Fibroblast of skin of scalp (primary cell): ENCODE measurements around the gene RETSAT.
A peak's percentile ranks its signal among the peaks of the same experiment; 100 is the strongest.
"Not testable (repeated sequence)": the region's sequence is repeated elsewhere in the genome, so short reads cannot be mapped to it uniquely, and the experiment has no call there.

Source experiments
- DNase-seq: peaks from one replicate; pipeline ENCODE4 v3.0.0-alpha.2; 2013

RETSAT gene

DNA sequence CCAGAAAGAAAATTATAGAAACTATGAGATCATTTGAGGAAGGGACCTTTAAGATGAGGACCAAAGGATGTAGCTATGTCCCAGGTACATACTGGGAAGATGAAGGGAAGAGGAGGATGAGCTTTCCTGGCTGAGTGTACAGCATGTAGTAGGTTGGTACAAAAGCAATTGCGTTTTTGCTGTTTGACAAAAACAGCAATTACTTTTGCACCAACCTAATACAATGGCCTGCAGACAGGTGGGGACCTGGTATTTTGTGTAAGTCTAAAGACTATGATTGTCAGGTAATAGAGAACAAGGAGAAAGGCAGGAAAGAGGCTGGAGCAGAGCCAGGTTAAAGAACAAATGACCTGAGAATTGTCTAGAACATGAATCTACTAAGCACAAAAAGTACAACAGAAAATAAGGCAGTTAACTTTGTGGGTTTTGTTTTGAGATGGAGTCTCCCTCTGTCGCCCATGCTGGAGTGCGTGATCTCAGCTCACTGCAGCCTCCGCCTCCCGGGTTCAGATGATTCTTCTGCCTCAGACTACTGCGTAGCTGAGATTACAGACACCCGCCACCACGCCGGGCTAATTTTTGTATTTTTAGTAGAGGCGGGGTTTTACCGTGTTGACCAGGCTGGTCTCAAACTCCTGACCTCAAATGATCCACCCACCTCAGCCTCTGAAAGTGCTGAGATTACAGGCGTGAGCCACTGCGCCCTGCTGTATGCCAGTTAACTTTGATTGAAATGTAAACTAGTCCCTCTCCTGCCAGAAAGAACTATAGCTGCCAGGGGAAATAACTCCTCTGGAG, 23.3 kb downstream of the RETSAT start:
- DNase-seq, result no peak

DNA sequence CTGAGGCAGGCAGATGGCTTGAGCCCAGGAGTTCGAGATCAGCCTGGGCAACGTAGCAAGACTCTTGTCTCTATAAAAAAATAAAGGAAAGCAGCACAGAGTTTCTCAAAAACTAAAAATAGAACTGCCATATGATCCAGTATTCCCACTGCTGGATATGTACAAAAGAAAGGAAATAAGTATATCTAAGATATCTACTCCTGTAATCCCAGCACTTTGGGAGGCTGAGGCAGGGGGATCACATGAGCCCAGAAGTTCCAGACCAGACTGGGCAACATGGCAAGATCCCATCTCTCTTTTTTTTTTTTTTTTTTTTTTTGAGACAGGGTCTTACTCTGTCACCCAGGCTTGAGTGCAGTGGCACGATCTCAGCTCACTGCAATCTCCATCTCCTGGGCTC, 24.6 kb downstream of the RETSAT start:
- not testable (repeated sequence) for DNase-seq

DNA sequence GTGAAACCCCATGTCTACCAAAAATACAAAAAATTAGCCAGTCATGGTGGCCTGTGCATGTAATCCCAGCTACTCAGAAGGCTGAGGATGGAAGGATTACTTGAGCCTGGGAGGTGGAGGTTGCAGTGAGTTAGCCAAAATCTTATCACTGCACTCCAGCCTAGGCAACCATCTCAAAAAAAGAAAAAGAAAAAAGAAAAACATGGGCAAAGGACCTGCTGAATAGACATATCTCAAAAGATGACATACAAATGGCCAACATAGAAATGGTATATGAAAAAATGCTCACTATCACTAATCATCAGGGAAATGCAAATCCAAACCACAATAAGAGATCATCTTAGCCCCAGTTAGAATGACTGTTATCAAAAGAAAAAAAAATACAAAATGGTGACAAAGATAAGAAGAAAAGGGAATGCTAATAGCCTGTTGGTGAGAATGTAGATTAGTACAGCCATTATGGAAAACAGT, 25.1 kb downstream of the RETSAT start:
- no peak for DNase-seq

DNA sequence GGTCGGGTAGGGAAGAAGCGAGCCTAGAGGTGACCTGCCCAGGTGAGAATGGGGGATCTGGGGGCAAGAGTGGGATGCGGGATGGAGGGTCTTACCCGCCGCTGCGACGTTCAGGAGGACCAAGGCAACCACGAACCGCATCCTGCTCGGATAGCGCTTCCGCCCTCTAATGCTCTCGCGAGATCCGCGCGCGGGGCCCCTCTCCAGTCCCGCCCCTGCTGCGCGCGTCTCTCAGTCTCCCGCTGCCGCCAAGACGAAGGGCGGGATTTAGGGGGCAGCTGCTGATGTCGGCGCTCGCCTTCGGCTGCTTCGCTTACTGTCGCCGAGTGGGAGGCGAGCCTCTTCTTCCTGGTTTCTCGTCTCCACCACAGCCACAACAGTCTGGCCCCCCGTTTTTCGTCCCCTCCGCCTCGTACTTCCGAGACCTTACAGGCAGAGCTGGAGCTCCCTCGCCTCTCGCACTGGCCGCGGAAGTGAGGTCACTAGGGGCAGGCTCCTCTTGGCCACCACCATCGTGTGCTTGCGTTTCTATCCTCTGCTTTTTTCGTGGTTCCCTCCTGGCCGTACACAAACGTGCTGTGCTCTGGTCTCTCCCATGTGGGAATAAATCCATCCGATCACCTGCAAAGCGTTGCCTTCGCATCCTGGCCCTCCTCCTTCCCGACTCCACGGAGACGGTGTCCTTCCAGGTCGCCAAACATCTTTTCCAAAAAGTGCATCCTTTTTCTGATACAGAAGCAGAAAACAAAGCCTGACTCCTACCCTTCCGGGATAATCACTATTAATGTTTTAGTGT, 26.3 kb downstream of the RETSAT start, which contains the start of gene TGOLN2:
TGOLN2 (minus strand) TSS at position 168 of the 796 bp plus-strand sequence; CDS start at position 141, 27 bp downstream.
- DNase-seq, result peak; percentile 92

DNA sequence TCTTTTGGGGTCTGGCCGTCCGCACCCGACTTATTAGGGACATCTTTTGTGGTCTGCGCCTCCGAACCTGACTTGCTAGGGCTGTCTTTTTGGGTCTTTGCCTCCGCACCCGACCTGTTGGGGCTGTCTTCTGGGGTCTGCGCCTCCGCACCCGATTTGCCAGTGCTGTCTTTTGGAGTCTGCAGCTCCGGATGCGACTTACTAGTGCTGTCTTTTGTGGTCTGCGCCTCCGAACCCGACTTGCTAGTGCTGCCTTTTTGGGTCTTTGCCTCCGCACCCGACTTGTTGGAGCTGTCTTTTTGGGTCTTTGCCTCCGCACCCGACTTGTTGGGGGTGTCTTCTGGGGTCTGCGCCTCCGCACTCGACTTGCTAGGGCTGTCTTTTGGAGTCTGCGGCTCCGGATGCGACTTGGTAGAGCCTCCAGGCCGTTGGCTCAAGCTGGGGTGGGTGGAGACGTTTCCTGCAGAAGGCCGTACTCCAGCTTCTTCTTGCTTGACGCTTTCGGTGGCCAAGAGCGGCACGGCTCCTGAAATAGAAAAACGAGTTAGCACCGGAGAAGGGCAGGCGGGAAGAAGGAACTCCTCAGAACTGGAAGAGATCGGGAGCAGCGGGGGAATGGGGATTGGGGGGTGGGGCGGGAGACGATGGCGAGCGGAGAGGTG, 27.0 kb downstream of the RETSAT start:
- peak; percentile 22 for DNase-seq

DNA sequence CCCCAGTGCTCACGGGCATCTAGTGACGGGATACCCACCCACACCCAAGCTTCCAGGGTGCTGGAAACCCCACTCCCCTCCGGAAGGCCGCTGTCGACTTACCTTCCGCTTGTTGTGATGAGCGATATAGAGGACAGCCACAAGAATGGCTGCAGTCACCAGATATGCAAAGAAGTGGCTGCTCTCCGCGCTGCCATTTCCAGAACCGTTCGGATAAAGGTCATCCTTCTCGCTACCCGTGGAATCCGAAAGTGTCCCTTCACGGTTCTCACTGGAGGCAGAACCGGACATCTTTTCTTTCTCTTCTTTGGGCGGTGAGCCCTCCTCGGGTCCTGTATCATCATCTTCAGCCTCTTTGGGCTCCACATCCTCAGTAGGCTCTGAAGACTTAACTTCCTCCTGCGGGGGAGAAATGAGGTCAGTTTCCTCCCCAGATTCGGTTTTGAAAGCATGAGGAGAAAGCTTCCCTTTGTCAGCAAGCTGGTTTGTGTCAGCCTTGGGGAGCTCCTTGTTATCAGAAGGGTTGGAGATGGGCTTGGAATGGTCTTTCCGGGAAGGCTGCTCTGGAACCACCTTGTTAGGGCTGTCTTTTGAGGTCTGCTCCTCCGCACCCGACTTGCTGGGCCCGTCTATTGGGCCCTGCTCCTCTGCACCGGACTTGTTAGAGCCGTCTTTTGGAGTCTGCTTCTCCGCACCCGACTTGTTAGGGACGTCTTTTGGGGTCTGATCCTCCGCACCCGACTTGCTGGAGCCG, 27.7 kb downstream of the RETSAT start:
- DNase-seq, result no peak

DNA sequence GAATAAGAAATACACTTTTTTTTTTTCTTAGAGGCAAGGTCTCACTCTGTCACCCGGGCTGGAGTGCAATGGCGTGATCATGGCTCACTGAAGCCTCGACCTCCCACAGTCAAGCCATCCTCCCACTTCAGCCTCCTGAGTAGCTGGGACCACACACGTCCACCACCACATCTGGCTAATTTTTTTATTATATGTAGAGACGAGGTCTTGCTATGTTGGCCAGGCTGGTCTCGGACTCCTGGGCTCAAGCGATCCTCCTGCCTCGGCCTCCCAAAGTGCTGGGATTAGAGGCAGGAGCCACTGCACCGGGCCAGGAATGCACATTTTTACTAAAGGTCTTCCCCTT, 28.9 kb downstream of the RETSAT start:
- DNase-seq, result no peak

DNA sequence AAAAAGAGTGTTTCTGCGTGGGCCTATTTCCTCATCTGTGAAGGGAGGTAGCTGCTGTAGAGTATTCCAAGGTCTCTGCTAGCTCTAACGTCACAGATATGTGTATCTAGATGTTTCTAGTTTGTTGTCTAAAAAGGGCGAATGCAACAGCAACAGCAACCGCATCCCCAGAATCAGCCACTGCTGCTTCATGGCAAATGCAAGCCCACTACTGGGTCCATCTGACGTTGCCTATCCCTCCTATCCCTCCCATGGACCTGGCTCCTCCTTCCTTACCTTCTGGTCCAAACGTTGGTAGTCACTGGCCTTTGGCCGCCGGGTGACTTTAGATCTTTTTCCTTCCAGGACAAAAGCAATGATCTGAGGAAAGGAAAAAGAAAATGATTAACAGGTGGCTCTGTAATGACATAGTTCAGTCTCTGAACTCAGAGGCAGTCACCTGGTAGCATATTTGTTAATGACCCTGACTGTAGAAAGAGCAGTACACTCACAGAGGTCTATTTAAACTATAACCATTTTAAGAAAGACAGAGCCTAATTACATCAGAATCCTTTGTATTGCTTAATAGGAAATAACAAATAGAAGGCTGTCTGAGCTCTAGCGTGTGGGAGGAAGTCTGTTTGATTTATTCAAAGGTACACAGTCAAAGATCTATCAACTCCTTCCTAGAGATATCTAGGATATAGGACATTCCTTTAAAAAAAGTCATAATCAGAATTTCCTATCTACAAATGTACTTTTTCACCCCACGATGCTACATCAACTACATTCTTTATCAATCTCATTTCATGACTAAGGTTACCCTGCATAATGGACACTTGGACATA, 29.5 kb downstream of the RETSAT start:
- no peak for DNase-seq

DNA sequence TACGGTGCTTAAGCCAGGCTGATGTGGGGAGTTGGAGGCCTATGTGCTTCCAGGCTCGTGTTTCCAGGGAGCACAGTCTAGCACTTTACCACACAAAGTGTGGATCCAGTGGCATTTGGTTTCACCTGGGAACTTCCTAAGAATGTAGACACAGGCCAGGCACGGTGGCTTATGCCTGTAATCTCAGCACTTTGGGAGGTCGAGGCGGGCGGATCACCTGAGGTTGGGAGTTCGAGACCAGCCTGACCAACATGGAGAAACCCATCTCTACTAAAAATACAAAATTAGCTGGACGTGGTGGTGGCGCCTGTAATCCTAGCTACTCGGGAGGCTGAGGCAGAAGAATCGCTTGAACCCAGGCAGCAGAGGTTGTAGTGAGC, 30.4 kb downstream of the RETSAT start:
- DNase-seq, result not testable (repeated sequence)

DNA sequence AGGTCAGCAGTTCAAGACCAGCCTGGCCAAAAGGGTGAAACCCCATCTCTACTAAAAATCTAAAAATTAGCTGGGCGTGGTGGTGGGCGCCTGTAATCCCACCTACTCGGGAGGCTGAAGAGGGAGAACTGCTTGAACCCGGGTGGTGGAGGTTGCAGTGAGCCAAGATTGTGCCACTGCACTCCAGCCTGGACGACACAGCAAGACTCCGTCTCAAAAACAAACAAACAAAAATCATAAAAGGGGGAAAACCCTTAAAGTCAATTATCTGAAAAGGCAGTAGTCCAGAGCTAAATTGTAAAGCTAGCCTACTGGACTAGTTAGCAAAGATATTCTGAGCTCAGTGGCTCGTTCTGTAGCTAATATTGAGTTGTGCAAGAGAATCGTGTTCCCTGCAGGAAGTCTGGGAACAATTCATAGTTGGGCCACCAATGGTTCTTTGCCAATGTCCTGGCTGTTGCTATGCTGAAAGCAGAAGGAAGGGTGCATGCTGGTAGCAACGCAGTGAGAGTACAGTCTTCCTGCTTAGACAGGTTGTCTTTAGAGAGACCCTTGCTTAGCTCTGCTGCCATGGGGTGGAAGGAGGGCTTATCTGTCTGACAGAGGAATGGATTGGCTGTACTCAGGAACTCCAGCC, 30.9 kb downstream of the RETSAT start:
- DNase-seq, result no peak

DNA sequence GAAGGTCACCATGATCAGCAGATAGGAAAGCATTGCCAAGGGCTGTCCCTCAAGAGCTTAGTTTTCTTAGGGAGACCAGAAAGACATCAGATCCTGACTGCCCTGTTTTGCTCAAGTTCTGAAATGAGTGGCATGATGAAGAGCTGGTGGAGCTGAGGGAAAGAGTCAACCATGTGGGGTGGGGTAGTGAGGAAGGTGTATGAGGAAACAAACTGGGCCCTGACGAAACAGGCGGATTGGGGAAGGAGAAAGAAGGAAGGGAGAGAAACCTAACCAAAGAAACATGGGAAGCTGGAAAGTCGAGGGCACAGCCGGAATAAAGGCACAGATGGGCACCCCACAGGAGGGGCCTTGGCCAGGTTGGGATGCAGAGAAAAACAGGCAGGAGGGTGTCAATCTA, 34.5 kb downstream of the RETSAT start:
- DNase-seq, result no peak

DNA sequence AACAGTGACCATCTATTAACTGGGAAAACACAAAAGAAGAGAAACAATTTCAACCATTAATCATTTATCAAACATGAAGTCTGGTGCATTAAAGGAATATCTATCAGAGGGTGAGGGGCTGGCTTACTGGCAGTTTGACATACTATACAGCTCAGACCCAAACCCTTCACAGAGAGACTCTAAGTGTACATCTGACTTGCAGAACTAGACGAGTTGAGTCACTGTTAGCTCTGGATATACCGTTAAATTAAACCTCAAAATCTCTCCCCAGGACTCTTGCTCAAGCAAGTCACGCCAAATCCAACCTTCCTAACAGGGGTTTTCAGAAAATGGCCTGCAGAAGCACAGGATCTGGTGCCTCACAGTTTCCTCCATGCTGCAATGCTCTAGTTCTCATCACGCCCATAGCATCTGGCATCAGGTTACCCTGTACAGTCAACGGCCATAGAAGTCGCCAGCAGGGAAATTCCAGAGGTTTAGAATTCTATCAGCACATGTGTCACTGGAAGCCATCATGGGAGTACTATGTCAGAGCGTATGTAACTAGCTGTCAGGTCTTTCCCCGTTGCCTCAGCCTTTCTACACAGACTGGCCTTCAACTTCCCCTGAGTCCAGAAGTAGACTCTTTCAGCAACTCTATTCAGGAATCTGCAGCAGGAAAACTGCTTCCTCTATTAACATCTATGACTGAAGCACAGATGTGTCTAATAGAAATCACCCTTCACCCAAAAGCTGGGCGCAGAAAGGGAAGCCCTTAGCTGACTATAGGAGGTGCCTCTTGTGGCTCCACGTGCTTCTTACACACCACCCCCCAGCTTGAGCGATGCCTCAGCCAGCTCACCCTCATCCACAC, 35.9 kb downstream of the RETSAT start:
- DNase-seq, result peak; percentile 78

DNA sequence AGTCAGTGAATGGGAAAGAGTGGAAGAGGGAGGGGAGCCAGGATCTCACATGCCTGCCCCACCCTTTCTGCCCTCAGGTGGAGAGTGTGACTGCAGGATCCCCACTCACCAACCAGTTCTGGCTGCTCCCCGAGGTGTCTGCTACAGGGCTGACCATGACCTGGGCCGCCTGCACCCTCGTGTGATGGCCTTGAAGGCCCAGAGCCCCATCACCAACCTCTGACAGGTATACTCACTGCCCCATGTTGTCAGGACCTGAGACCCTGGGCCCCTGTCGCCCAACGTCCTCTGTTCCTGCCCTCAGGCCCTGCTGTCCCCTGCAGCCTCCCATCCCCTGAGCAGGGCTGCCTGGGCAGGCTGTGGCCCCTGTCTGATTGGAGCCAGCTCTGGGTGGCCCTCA, 38.4 kb downstream of the RETSAT start:
- not testable (repeated sequence) for DNase-seq

DNA sequence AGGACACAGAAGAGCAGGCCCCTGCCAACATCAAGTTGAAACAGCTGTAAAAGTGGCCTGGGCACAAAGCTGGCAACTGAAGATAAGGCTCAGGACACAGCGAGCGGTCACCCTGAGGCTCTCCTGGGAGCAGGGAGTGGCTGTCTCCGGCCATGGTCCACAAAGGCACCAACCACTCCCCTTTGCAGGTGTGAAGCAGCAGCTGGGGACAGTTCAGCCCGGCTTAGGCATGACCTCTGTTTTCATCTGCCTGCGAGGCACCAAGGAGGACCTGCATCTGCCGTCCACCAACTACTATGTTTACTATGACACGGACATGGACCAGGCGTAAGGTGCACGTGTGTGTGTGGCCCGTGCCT, 39.5 kb downstream of the RETSAT start:
- no peak for DNase-seq

DNA sequence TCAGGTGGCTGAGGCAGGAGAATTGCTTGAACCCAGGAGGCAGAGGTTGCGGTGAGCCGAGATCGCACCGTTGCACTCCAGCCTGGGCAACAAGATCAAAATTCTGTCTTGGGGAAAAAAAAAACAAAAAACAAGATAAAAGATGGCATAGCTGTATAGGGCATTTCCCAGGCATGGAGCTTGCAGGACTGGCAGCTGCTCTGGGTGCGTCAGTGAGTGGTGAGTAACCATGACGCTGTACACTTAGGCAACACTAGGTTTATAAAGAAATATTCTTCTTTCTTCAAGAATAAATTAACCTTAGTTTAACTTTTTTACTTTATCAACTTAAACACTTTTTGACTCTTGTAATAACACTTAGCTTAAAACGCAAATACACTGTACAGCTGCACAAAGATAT, 41.9 kb downstream of the RETSAT start:
- DNase-seq, result no peak

DNA sequence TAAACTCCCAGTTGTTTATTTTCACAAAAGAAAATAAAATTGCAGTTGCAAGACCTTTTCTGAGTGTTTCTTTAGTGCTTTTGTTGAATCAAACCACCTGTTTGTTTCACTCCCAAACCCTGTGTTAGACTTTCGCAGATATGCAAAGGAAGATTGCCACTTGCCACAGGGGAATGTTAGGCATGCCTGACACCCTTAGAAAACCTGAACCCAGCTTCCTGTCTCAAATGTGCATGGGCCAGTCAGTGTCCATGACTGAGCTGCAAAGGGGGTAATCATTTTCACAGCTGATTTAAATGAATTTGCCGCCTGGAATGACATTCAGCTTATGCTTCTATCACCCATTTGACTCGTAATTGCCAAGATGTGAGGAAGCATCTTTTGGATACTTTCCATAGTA, 44.0 kb downstream of the RETSAT start:
- no peak for DNase-seq

DNA sequence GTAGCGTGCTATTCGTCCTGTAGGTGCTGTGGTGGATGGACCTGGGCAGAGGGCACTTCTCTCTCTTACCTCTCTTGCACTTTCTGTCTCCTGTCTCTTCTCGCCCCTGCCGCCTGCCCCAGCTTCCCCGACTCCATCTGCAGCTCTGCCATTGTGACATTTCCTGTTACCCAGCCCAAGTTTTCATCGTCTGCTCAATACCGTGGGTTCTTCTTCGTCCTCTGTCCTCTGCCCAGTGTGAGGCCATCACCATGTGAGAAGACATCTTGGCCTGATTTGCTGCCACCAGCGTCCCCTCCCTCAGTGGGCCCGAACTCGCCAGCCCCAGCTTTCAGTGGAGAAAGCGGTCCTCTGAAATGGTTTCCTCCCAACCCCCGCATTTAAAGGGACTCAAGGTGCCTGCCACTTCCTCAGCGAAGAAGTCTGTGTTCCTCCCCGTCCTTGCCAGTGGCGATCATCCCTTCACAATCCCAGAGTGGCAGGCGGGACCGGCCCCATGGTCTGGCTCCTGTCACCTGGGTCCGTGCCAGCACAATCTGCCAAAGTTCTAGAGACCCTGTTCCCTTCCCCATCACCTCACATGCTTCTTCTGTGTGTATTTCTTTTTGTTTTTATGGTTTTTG, 44.5 kb downstream of the RETSAT start:
- DNase-seq, result no peak

DNA sequence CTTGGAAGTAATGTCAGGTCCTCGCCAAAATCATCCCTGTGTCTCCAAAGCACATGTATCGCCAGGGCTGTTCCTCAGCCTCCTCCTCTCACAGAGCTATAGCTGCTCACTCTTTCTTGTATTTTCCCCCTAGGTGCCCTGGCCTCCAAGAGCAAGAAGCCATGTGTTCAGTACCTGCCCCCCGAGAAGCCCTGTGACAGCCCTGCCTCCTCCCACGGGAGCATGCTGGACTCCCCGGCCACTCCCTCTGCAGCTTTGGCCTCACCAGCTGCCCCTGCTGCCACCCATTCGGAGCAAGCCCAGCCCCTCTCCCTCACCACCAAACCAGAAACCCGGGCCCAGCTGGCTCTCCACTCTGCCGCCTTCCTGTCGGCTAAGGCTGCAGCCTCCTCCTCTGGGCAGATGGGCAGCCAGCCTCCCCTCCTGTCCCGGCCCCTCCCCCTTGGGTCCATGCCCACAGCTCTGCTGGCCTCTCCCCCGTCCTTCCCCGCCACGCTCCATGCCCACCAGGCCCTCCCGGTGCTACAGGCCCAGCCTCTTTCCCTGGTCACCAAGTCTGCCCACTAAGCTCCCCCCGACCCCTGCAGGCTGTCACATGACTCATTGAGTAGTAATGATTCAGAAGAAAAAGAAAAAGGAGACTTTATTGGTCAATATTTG, 45.3 kb downstream of the RETSAT start:
- no peak for DNase-seq

DNA sequence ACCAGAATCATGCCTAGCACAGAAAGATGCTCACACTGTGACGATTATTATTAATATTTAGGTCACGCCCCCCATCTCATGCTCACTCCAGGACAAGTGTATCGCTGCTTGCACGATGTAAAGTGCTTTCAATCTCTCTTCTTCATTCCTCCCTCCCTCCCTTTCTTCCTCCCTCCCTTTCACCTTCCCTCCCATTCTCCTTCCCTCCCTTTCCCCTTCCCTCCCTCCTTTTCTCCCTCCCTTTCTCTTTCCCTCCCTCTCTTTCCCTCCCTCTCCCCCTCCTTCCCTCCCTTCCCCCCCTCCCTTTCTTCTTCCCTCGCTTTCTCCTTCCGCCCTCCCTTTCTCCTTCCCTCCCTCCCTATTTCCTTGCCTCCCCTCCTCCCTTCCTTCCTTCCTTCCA, 46.1 kb downstream of the RETSAT start:
- no peak for DNase-seq
